Prostate gland (tissue), 2 donors: Measurements from ENCODE around the gene THRSP.

Experiments used
- POLR2A ChIP-seq: fragments of 450-650 bp; IDR thresholded peaks from one replicate; pipeline ENCODE4 v1.6.1; 2016; ENCODE audit warnings: antibody characterized with exemption, mild to moderate bottlenecking
- TF ChIP-seq, protein P1 (sequence below), 4 experiments: fragments of 200-600 bp in 2 of 4; fragments of 450-650 bp in 2 of 4; sonication (generic) in 2 of 4; IDR thresholded peaks; 1 replicate in 3 of 4; 2 replicates in 1 of 4; pipeline ENCODE4 v1.5.1; 2016 to 2019; ENCODE audit warnings: antibody characterized with exemption in 4 of 4, mild to moderate bottlenecking in 2 of 4, moderate library complexity in 2 of 4

DNA sequence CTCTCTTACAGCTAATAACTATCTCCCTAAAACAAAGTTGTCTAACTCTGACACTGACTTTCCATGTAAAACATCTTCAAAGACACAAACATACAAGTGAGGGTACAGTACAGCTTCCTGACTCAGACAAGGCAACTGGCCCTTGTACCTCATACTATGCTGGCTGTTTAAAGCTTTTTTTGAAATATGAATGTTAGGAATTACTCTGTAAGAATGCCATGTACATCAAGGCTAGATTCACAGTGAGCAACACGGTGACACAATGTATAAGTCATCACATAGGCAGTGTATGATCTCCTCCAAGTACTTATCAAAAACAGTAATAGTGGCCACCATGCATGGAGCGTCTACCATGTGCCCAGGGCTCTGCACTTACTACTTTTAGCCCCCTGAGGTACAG lies 47.2 kb downstream of the THRSP start:
- TF ChIP-seq, protein P1, sequence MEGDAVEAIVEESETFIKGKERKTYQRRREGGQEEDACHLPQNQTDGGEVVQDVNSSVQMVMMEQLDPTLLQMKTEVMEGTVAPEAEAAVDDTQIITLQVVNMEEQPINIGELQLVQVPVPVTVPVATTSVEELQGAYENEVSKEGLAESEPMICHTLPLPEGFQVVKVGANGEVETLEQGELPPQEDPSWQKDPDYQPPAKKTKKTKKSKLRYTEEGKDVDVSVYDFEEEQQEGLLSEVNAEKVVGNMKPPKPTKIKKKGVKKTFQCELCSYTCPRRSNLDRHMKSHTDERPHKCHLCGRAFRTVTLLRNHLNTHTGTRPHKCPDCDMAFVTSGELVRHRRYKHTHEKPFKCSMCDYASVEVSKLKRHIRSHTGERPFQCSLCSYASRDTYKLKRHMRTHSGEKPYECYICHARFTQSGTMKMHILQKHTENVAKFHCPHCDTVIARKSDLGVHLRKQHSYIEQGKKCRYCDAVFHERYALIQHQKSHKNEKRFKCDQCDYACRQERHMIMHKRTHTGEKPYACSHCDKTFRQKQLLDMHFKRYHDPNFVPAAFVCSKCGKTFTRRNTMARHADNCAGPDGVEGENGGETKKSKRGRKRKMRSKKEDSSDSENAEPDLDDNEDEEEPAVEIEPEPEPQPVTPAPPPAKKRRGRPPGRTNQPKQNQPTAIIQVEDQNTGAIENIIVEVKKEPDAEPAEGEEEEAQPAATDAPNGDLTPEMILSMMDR (IDR thresholded peaks at IDR 0.05), result no peak
- TF ChIP-seq POLR2A, result no peak
